OCI-LY7 (cell line): ENCODE data around the gene ZBED2. TPM values are rescaled to one million over a fixed set of nuclear protein-coding genes. Genes with fewer than 3 reads are reported as not detected.

Experiments used
- Bru-seq: library from RNA; stranded (reverse); fragments of 400-500 nt; gene quantifications from one replicate; lab custom pipeline; 2021; lab: Mats Ljungman, UMichigan
- BruChase-seq, 2 experiments: library from RNA; stranded (reverse); fragments of 400-500 nt; gene quantifications; one replicate each; lab custom pipeline; 2021; lab: Mats Ljungman, UMichigan
- BruUV-seq: library from RNA; stranded (reverse); fragments of 400-500 nt; replicated peaks from 2 replicates; lab custom pipeline; 2021; lab: Mats Ljungman, UMichigan
- CTCF ChIA-PET: fragments of 300-600 bp; sonication (Branson Sonifier 250); formaldehyde crosslinking; loops from one replicate; lab custom pipeline; 2022; ENCODE audit warnings: antibody characterized with exemption; ENCODE audit not compliant: unreplicated experiment; lab: Charles Lee
- POLR2A ChIA-PET: fragments of 300-600 bp; sonication (Branson Sonifier 250); formaldehyde crosslinking; loops from one replicate; lab custom pipeline; 2022; ENCODE audit warnings: antibody characterized with exemption; lab: Charles Lee
- DNase-seq: peaks from one replicate; pipeline ENCODE4 v3.0.0-alpha.2; 2015; ENCODE audit warnings: low spot score
- H2AFZ ChIP-seq: fragments of 200-600 bp; sonication (generic), shearing (Covaris generic); 2 replicates; pipeline ENCODE4 v1.6.1; 2014; ENCODE audit warnings: mild to moderate bottlenecking, antibody characterized with exemption, low read length, moderate library complexity
- H3K27ac ChIP-seq: fragments of 200-600 bp; sonication (generic); 2 replicates; pipeline ENCODE4 v1.5.1; 2014; ENCODE audit warnings: mixed run types, low read depth, mild to moderate bottlenecking, moderate library complexity, low read length, inconsistent platforms; ENCODE audit not compliant: poor library complexity, severe bottlenecking
- H3K36me3 ChIP-seq: fragments of 200-600 bp; sonication (generic); 2 replicates; pipeline ENCODE4 v1.6.1; 2014; ENCODE audit warnings: mild to moderate bottlenecking, antibody characterized with exemption, low read length, moderate library complexity, mixed read lengths; ENCODE audit not compliant: insufficient read depth
- H3K4me1 ChIP-seq: fragments of 200-600 bp; sonication (generic); 2 replicates; pipeline ENCODE4 v1.5.1; 2014; ENCODE audit warnings: mild to moderate bottlenecking, low read length; ENCODE audit not compliant: insufficient read depth, poor library complexity, severe bottlenecking
- H3K4me2 ChIP-seq: fragments of 200-600 bp; sonication (generic); 2 replicates; pipeline ENCODE4 v1.6.1; 2014; ENCODE audit warnings: mild to moderate bottlenecking, low read length
- H3K4me3 ChIP-seq: fragments of 200-600 bp; sonication (generic); 2 replicates; pipeline ENCODE4 v1.5.1; 2014; ENCODE audit warnings: mild to moderate bottlenecking, low read depth, low read length; ENCODE audit not compliant: poor library complexity, severe bottlenecking
- H3K79me2 ChIP-seq: fragments of 200-600 bp; sonication (generic); 2 replicates; pipeline ENCODE4 v1.6.1; 2016; ENCODE audit warnings: low read depth, mild to moderate bottlenecking, low read length, moderate library complexity, mixed read lengths; ENCODE audit not compliant: insufficient read depth
- H3K9me2 ChIP-seq: fragments of 200-600 bp; sonication (generic); 2 replicates; pipeline ENCODE4 v1.6.1; 2016; ENCODE audit warnings: mild to moderate bottlenecking, low read length, mixed read lengths; ENCODE audit not compliant: insufficient read depth
- H3K9me3 ChIP-seq: fragments of 200-600 bp; sonication (generic); 2 replicates; pipeline ENCODE4 v1.6.1; 2014; ENCODE audit warnings: mild to moderate bottlenecking, mixed run types, low read length, mixed read lengths
- H4K20me1 ChIP-seq: fragments of 200-600 bp; sonication (generic); 2 replicates; pipeline ENCODE4 v1.6.1; 2014; ENCODE audit warnings: mild to moderate bottlenecking, antibody characterized with exemption, low read length, moderate library complexity, mixed read lengths; ENCODE audit not compliant: insufficient read depth
- EZH2phosphoT487 ChIP-seq: fragments of 200-600 bp; sonication (generic); IDR thresholded peaks from 2 replicates; pipeline ENCODE4 v1.6.1; 2018; ENCODE audit warnings: low read depth, borderline replicate concordance, mild to moderate bottlenecking, mixed run types, antibody characterized with exemption, low read length, moderate library complexity, mixed read lengths
- intact Hi-C: fragments of 100-400 bp; cut with micrococcal nuclease; formaldehyde crosslinking; loops from one replicate; pipeline ENCODE4 v1.10.0; 2022; ENCODE audit not compliant: unreplicated experiment
- long read RNA-seq: library from polyadenylated mRNA; stranded (forward); transcript quantifications from one replicate; pipeline ENCODE4 v2.0.0, GENCODE V29; 2022
- total RNA-seq, 2 experiments: library from RNA; depleted of rRNA in 1 of 2; stranded (reverse); fragments of >200 nt in 1 of 2; shearing (Covaris generic) in 1 of 2; gene quantifications; 2 replicates each; pipeline ENCODE4 v1.2.3, GENCODE V29; 2014 to 2022
- TF ChIP-seq, protein P1 (sequence below): fragments of 200-600 bp; sonication (generic); conservative IDR thresholded peaks from 2 replicates; pipeline ENCODE4 v1.5.1; 2014; ENCODE audit warnings: mild to moderate bottlenecking, antibody characterized with exemption, low read length, moderate library complexity, mixed read lengths

The ZBED2 gene
- not detected in 2 replicates for total RNA-seq (2014; rRNA removed; shearing (Covaris generic))
- not detected in 2 replicates for total RNA-seq (2022)
- percentile 17 among the genes with signal in this experiment for Bru-seq, nascent RNA
- BruChase-seq, experiment 1, labeled RNA remaining after a 6-hour chase: percentile 31 among the genes with signal in this experiment
- BruChase-seq, experiment 2, labeled RNA remaining after a 2-hour chase: percentile 25 among the genes with signal in this experiment
- long read RNA-seq: 0 reads

- no peaks in the 10 kb centered on the region for H3K9me3 ChIP-seq
- H3K4me1 ChIP-seq: no peaks in the 10 kb centered on the region
- H3K79me2 ChIP-seq: no peaks in the 10 kb centered on the region
- no peaks in the 10 kb centered on the region for H4K20me1 ChIP-seq
- H3K4me2 ChIP-seq: no peak within 1 kb of the TSS
- H3K9me2 ChIP-seq: no peaks in the 10 kb centered on the region
- H2AFZ ChIP-seq: no peak within 1 kb of the TSS
- CTCF ChIA-PET: no interaction called here
- intact Hi-C loops: no loop called here
- no peak within 1 kb of the TSS for H3K27ac ChIP-seq
- H3K36me3 ChIP-seq: no peaks in the 10 kb centered on the region
- no peak within 1 kb of the TSS for H3K4me3 ChIP-seq
- no peak for TF ChIP-seq EZH2phosphoT487
- TF ChIP-seq, protein P1, sequence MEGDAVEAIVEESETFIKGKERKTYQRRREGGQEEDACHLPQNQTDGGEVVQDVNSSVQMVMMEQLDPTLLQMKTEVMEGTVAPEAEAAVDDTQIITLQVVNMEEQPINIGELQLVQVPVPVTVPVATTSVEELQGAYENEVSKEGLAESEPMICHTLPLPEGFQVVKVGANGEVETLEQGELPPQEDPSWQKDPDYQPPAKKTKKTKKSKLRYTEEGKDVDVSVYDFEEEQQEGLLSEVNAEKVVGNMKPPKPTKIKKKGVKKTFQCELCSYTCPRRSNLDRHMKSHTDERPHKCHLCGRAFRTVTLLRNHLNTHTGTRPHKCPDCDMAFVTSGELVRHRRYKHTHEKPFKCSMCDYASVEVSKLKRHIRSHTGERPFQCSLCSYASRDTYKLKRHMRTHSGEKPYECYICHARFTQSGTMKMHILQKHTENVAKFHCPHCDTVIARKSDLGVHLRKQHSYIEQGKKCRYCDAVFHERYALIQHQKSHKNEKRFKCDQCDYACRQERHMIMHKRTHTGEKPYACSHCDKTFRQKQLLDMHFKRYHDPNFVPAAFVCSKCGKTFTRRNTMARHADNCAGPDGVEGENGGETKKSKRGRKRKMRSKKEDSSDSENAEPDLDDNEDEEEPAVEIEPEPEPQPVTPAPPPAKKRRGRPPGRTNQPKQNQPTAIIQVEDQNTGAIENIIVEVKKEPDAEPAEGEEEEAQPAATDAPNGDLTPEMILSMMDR: no peak
- no peak for DNase-seq
- BruUV-seq: no TSS peak
- POLR2A ChIA-PET: interaction anchor here (1.5 kb wide), 1 partner anchor 9 kb away, joined by 6 read pairs; no protein-coding TSS in a partner anchor
Measured at GRCh38 chr3:111595232-111595631, at the start of gene ZBED2. TSS of gene ZBED2 (minus strand) at chr3:111595346. CDS start at chr3:111594201, 1,145 bp downstream.

DNA sequence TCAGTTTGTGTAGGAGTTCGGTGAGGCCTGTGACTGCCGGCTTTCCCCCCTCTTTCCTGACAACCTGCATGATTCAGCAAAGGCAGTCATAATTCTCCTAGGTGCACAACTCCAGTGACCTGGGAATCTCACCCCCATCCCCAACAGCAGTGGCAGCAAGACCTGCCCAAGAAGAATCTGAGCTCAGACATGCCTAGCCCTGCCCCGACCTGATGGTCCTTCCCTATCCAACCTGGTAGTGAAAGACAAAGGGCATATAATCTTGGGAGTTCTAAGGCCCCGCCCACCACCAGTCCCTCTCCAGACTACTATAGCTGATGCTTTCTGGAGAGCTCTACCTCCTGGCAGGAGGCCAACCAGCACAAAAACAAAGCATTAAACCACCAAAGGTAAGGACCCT lies 44.2 kb upstream of the ZBED2 start:
- ChIA-PET POLR2A (no interaction called here), CTCF (no interaction called here)
- no peak overlapping the region for H2AFZ ChIP-seq
- H3K9me3 ChIP-seq: no peaks in the 10 kb centered on the region
- no TSS peak for BruUV-seq
- H3K9me2 ChIP-seq: no peaks in the 10 kb centered on the region
- no peak overlapping the region for H3K4me3 ChIP-seq
- no peaks in the 10 kb centered on the region for H3K79me2 ChIP-seq
- H3K4me2 ChIP-seq: no peak overlapping the region
- no peaks in the 10 kb centered on the region for H3K36me3 ChIP-seq
- no peaks in the 10 kb centered on the region for H4K20me1 ChIP-seq
- DNase-seq: no peak
- TF ChIP-seq, protein P1: no peak
- TF ChIP-seq EZH2phosphoT487: no peak
- no peak overlapping the region for H3K27ac ChIP-seq
- intact Hi-C loops: no loop called here
- no peaks in the 10 kb centered on the region for H3K4me1 ChIP-seq

GRCh38 chr3:111636366-111636885 lies 41.3 kb upstream of the ZBED2 start:
- ChIA-PET CTCF (no interaction called here), POLR2A (no interaction called here)
- no peaks in the 10 kb centered on the region for H3K79me2 ChIP-seq
- H3K36me3 ChIP-seq: no peaks in the 10 kb centered on the region
- no peak overlapping the region for H3K4me2 ChIP-seq
- no peak overlapping the region for H3K4me3 ChIP-seq
- DNase-seq: no peak
- no peaks in the 10 kb centered on the region for H3K9me2 ChIP-seq
- no peaks in the 10 kb centered on the region for H4K20me1 ChIP-seq
- no peaks in the 10 kb centered on the region for H3K9me3 ChIP-seq
- H3K4me1 ChIP-seq: no peaks in the 10 kb centered on the region
- no peak overlapping the region for H2AFZ ChIP-seq
- intact Hi-C loops: no loop called here
- H3K27ac ChIP-seq: no peak overlapping the region
- BruUV-seq: no TSS peak
- no peak for TF ChIP-seq EZH2phosphoT487
- TF ChIP-seq, protein P1: no peak
